CD4-positive, alpha-beta T cell treated with Interleukin-15 for 4 hours (primary cell): ENCODE data around the gene PDGFRA.

Experiments used
- DNase-seq: peaks from one replicate; pipeline ENCODE4 v3.0.0-alpha.2; 2020; ENCODE audit warnings: low spot score

Gene PDGFRA

GRCh38 chr4:54228961-54229501, at the start of gene PDGFRA:
PDGFRA (plus strand) TSS chr4:54229293; CDS start chr4:54258769, 29,476 bp downstream.
- DNase-seq = no peak

GRCh38 chr4:54184581-54184980, 44.5 kb upstream of the PDGFRA start:
- no peak for DNase-seq

- no peak for DNase-seq
Observed at GRCh38 chr4:54185044-54185780, 43.9 kb upstream of the PDGFRA start.

GRCh38 chr4:54185866-54186265, 43.2 kb upstream of the PDGFRA start:
- no peak for DNase-seq

- DNase-seq = no peak
Observed at GRCh38 chr4:54186371-54186770, 42.7 kb upstream of the PDGFRA start.

- no peak for DNase-seq
Observed at GRCh38 chr4:54187148-54187547, 41.9 kb upstream of the PDGFRA start.

GRCh38 chr4:54189140-54189539, 40.0 kb upstream of the PDGFRA start:
- DNase-seq = no peak

- no peak for DNase-seq
Observed at GRCh38 chr4:54192811-54193210, 36.3 kb upstream of the PDGFRA start.

- no peak for DNase-seq
Observed at GRCh38 chr4:54197926-54198325, 31.2 kb upstream of the PDGFRA start.

- DNase-seq = no peak
Observed at GRCh38 chr4:54199919-54200318, 29.2 kb upstream of the PDGFRA start.

GRCh38 chr4:54209617-54210016, 19.5 kb upstream of the PDGFRA start:
- no peak for DNase-seq

GRCh38 chr4:54213001-54213400, 16.1 kb upstream of the PDGFRA start:
- no peak for DNase-seq

GRCh38 chr4:54213761-54214160, 15.3 kb upstream of the PDGFRA start:
- DNase-seq = no peak

- no peak for DNase-seq
Observed at GRCh38 chr4:54215379-54216077, 13.6 kb upstream of the PDGFRA start.

- peak; percentile 63 for DNase-seq
Observed at GRCh38 chr4:54217642-54218495, 11.2 kb upstream of the PDGFRA start.

- DNase-seq = no peak
Observed at GRCh38 chr4:54218736-54219135, 10.4 kb upstream of the PDGFRA start.

- no peak for DNase-seq
Observed at GRCh38 chr4:54224996-54225597, 4.0 kb upstream of the PDGFRA start.

GRCh38 chr4:54225598-54226403, 3.3 kb upstream of the PDGFRA start:
- no peak for DNase-seq

GRCh38 chr4:54226404-54227255, 2.5 kb upstream of the PDGFRA start:
- DNase-seq = no peak
